Measurements from ENCODE around the gene ITIH4. TPM values are rescaled to one million over a fixed set of nuclear protein-coding genes. Genes with fewer than 3 reads are reported as not detected.
A peak's percentile ranks its signal among the peaks of the same experiment; 100 is the strongest.

The ITIH4 gene
- 3.6 and 4.8 TPM in 2 replicates for total RNA-seq

GRCh38 chr3:52830535-52831258 lies at the start of gene ITIH4:
Gene ITIH4 (minus strand): TSS chr3:52830672. CDS start chr3:52830642, 30 bp downstream.
- no peaks in the 10 kb centered on the region for H3K9me3 Mint-ChIP-seq
- no peaks in the 10 kb centered on the region for H3K36me3 Mint-ChIP-seq (ENCODE audit: low read depth)
- H3K4me3 Mint-ChIP-seq (ENCODE audit: low read depth) = no peak within 1 kb of the TSS
- no peaks in the 10 kb centered on the region for H3K27me3 Mint-ChIP-seq (ENCODE audit: low read depth)
- no peak within 1 kb of the TSS for H3K27ac Mint-ChIP-seq
- H3K4me1 Mint-ChIP-seq (ENCODE audit: low read depth) = peaks cover 2% of the 10 kb centered on the region
- DNase-seq (ENCODE audit: low spot score) = no peak
- intact Hi-C loops (cut with micrococcal nuclease) = no loop called here

GRCh38 chr3:52880047-52880446 lies 49.6 kb upstream of the ITIH4 start:
- intact Hi-C loops (cut with micrococcal nuclease) = no loop called here
- Mint-ChIP-seq H3K36me3 (ENCODE audit: low read depth) (peaks cover 7% of the 10 kb centered on the region), H3K4me3 (ENCODE audit: low read depth) (no peak overlapping the region), H3K27me3 (ENCODE audit: low read depth) (no peaks in the 10 kb centered on the region), H3K4me1 (ENCODE audit: low read depth) (peaks cover 13% of the 10 kb centered on the region), H3K27ac (no peak overlapping the region), H3K9me3 (no peaks in the 10 kb centered on the region)
- no peak for DNase-seq (ENCODE audit: low spot score)

- Mint-ChIP-seq H3K27me3 (ENCODE audit: low read depth) (no peaks in the 10 kb centered on the region), H3K4me3 (ENCODE audit: low read depth) (no peak overlapping the region), H3K9me3 (no peaks in the 10 kb centered on the region), H3K27ac (no peak overlapping the region), H3K4me1 (ENCODE audit: low read depth) (peaks cover 17% of the 10 kb centered on the region), H3K36me3 (ENCODE audit: low read depth) (peaks cover 2% of the 10 kb centered on the region)
- intact Hi-C loops (cut with micrococcal nuclease) = no loop called here
- no peak for DNase-seq (ENCODE audit: low spot score)
Observed at GRCh38 chr3:52879581-52879980, 49.1 kb upstream of the ITIH4 start.

GRCh38 chr3:52879090-52879489 lies 48.6 kb upstream of the ITIH4 start:
- Mint-ChIP-seq H3K4me3 (ENCODE audit: low read depth) (no peak overlapping the region), H3K27me3 (ENCODE audit: low read depth) (no peaks in the 10 kb centered on the region), H3K4me1 (ENCODE audit: low read depth) (peaks cover 20% of the 10 kb centered on the region), H3K36me3 (ENCODE audit: low read depth) (no peaks in the 10 kb centered on the region), H3K9me3 (no peaks in the 10 kb centered on the region), H3K27ac (no peak overlapping the region)
- intact Hi-C loops (cut with micrococcal nuclease) = no loop called here
- no peak for DNase-seq (ENCODE audit: low spot score)

GRCh38 chr3:52877085-52877484 lies 46.6 kb upstream of the ITIH4 start:
- DNase-seq (ENCODE audit: low spot score) = no peak
- Mint-ChIP-seq H3K36me3 (ENCODE audit: low read depth) (no peaks in the 10 kb centered on the region), H3K4me3 (ENCODE audit: low read depth) (no peak overlapping the region), H3K4me1 (ENCODE audit: low read depth) (peaks cover 29% of the 10 kb centered on the region), H3K9me3 (no peaks in the 10 kb centered on the region), H3K27me3 (ENCODE audit: low read depth) (no peaks in the 10 kb centered on the region), H3K27ac (no peak overlapping the region)
- intact Hi-C loops (cut with micrococcal nuclease) = no loop called here

GRCh38 chr3:52874864-52875587 lies 44.6 kb upstream of the ITIH4 start:
- intact Hi-C loops (cut with micrococcal nuclease) = no loop called here
- Mint-ChIP-seq H3K27me3 (ENCODE audit: low read depth) (no peaks in the 10 kb centered on the region), H3K27ac (peak overlapping the region; percentile 42), H3K4me3 (ENCODE audit: low read depth) (no peak overlapping the region), H3K9me3 (no peaks in the 10 kb centered on the region), H3K4me1 (ENCODE audit: low read depth) (peaks cover 27% of the 10 kb centered on the region), H3K36me3 (ENCODE audit: low read depth) (no peaks in the 10 kb centered on the region)
- DNase-seq (ENCODE audit: low spot score) = no peak

GRCh38 chr3:52874160-52874701 lies 43.8 kb upstream of the ITIH4 start:
- Mint-ChIP-seq H3K27me3 (ENCODE audit: low read depth) (no peaks in the 10 kb centered on the region), H3K4me1 (ENCODE audit: low read depth) (peaks cover 26% of the 10 kb centered on the region), H3K36me3 (ENCODE audit: low read depth) (no peaks in the 10 kb centered on the region), H3K9me3 (no peaks in the 10 kb centered on the region), H3K27ac (no peak overlapping the region), H3K4me3 (ENCODE audit: low read depth) (no peak overlapping the region)
- intact Hi-C loops (cut with micrococcal nuclease) = no loop called here
- no peak for DNase-seq (ENCODE audit: low spot score)

- Mint-ChIP-seq H3K4me1 (ENCODE audit: low read depth) (peaks cover 26% of the 10 kb centered on the region), H3K27ac (peak overlapping the region; percentile 39), H3K36me3 (ENCODE audit: low read depth) (no peaks in the 10 kb centered on the region), H3K4me3 (ENCODE audit: low read depth) (no peak overlapping the region), H3K27me3 (ENCODE audit: low read depth) (no peaks in the 10 kb centered on the region), H3K9me3 (no peaks in the 10 kb centered on the region)
- intact Hi-C loops (cut with micrococcal nuclease) = no loop called here
- no peak for DNase-seq (ENCODE audit: low spot score)
Observed at GRCh38 chr3:52873433-52874159, 43.1 kb upstream of the ITIH4 start.

GRCh38 chr3:52872245-52872644 lies 41.8 kb upstream of the ITIH4 start:
- Mint-ChIP-seq H3K9me3 (no peaks in the 10 kb centered on the region), H3K27ac (no peak overlapping the region), H3K27me3 (ENCODE audit: low read depth) (no peaks in the 10 kb centered on the region), H3K4me3 (ENCODE audit: low read depth) (no peak overlapping the region), H3K4me1 (ENCODE audit: low read depth) (peaks cover 26% of the 10 kb centered on the region), H3K36me3 (ENCODE audit: low read depth) (no peaks in the 10 kb centered on the region)
- intact Hi-C loops (cut with micrococcal nuclease) = no loop called here
- DNase-seq (ENCODE audit: low spot score) = no peak

GRCh38 chr3:52871761-52872160 lies 41.3 kb upstream of the ITIH4 start:
- Mint-ChIP-seq H3K27me3 (ENCODE audit: low read depth) (no peaks in the 10 kb centered on the region), H3K9me3 (no peaks in the 10 kb centered on the region), H3K36me3 (ENCODE audit: low read depth) (no peaks in the 10 kb centered on the region), H3K4me3 (ENCODE audit: low read depth) (no peak overlapping the region), H3K4me1 (ENCODE audit: low read depth) (peaks cover 26% of the 10 kb centered on the region), H3K27ac (no peak overlapping the region)
- DNase-seq (ENCODE audit: low spot score) = no peak
- intact Hi-C loops (cut with micrococcal nuclease) = no loop called here

GRCh38 chr3:52870471-52870870 lies 40.0 kb upstream of the ITIH4 start:
- Mint-ChIP-seq H3K27me3 (ENCODE audit: low read depth) (no peaks in the 10 kb centered on the region), H3K9me3 (peaks cover 4% of the 10 kb centered on the region), H3K4me1 (ENCODE audit: low read depth) (peaks cover 24% of the 10 kb centered on the region), H3K36me3 (ENCODE audit: low read depth) (peaks cover 2% of the 10 kb centered on the region), H3K27ac (no peak overlapping the region), H3K4me3 (ENCODE audit: low read depth) (no peak overlapping the region)
- intact Hi-C loops (cut with micrococcal nuclease) = no loop called here
- no peak for DNase-seq (ENCODE audit: low spot score)

- H3K4me3 Mint-ChIP-seq (ENCODE audit: low read depth) = no peak overlapping the region
- H3K27ac Mint-ChIP-seq = no peak overlapping the region
- intact Hi-C loops (cut with micrococcal nuclease) = no loop called here
Observed at GRCh38 chr3:52866427-52866826, 36.0 kb upstream of the ITIH4 start.

GRCh38 chr3:52865994-52866393 lies 35.5 kb upstream of the ITIH4 start:
- DNase-seq (ENCODE audit: low spot score) = no peak
- Mint-ChIP-seq H3K27me3 (ENCODE audit: low read depth) (no peaks in the 10 kb centered on the region), H3K4me3 (ENCODE audit: low read depth) (no peak overlapping the region), H3K36me3 (ENCODE audit: low read depth) (peaks cover 7% of the 10 kb centered on the region), H3K4me1 (ENCODE audit: low read depth) (peaks cover 4% of the 10 kb centered on the region), H3K9me3 (peaks cover 7% of the 10 kb centered on the region), H3K27ac (no peak overlapping the region)
- intact Hi-C loops (cut with micrococcal nuclease) = no loop called here

More at GRCh38 chr3:52866427-52866826, 36.0 kb upstream of the ITIH4 start:
- Mint-ChIP-seq H3K27me3 (ENCODE audit: low read depth) (no peaks in the 10 kb centered on the region), H3K9me3 (peaks cover 7% of the 10 kb centered on the region), H3K4me1 (ENCODE audit: low read depth) (peaks cover 5% of the 10 kb centered on the region), H3K36me3 (ENCODE audit: low read depth) (peaks cover 7% of the 10 kb centered on the region)
- DNase-seq (ENCODE audit: low spot score) = no peak

Measured in activated T-helper 2 cell treated with anti-CD3 and anti-CD28 coated beads, Interferon-gamma antibody, Interleukin-2, Interleukin-4, amounts not matched to agents 10 μg/mL and 5 μg/mL and 100 μg/mL, durations not matched to agents 14 hours and 24 hours and 36 hours (primary cell).